ENCODE measurements around the gene B4GALT5. TPM values are rescaled to one million over a fixed set of nuclear protein-coding genes. Genes with fewer than 3 reads are reported as not detected.

Gene B4GALT5
- total and polyA plus RNA-seq, 2 donors (not counting 1 experiment from before 2014, with no cell fraction given): 21.0 to 28.0 TPM

GRCh38 chr20:49687595-49688567 is 25.8 kb downstream of the B4GALT5 start:
- Histone ChIP-seq H3K4me1 (ENCODE audit: control insufficient read depth, extremely low read depth, insufficient read depth, low read length) (peaks cover 7% of the 10 kb centered on the region), H4K20me1 (ENCODE audit: control insufficient read depth, extremely low read depth, insufficient read depth, low read length) (no peaks in the 10 kb centered on the region)

DNA sequence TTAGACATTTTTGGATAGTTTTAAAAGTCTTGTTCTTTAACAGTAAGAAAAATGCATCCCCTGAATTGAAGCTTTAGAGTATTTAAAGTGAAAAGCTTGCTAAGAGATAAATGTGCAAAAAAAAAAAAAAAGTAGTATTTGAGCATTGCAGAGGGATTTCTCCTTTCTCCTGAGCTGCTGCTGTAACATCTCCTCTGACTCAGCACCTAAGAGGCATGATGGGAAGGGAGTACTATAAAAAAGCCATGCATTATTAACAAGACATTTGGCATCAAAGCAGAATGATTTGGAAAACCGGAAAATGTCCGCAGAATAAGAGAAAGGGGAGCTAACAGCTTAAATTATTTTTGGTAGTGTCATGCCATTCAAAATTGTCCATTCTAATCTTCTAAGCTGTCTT is 27.9 kb downstream of the B4GALT5 start:
- no peak overlapping the region for H3K9ac ChIP-seq (ENCODE audit: insufficient read depth, low read length)
- no peaks in the 10 kb centered on the region for H3K27me3 ChIP-seq (ENCODE audit: control insufficient read depth, insufficient read depth, low read length)
- no peaks in the 10 kb centered on the region for H4K20me1 ChIP-seq (ENCODE audit: control insufficient read depth, extremely low read depth, insufficient read depth, low read length)
- no peaks in the 10 kb centered on the region for H3K36me3 ChIP-seq (ENCODE audit: control insufficient read depth, insufficient read depth, low read length)
- no peak overlapping the region for H3K27ac ChIP-seq (ENCODE audit: insufficient read depth, low read length)
- H3K9me3 ChIP-seq (ENCODE audit: control insufficient read depth, insufficient read depth, low read depth, low read length): no peaks in the 10 kb centered on the region
- H3K4me1 ChIP-seq (ENCODE audit: control insufficient read depth, extremely low read depth, insufficient read depth, low read length): peaks cover 7% of the 10 kb centered on the region
- no peak overlapping the region for H3K4me3 ChIP-seq (replicated peaks in 1 of 4; ENCODE audit: control extremely low read depth in 1 of 4, insufficient read depth in 1 of 4, low read depth in 3 of 4, low read length in 4 of 4)
- H2AFZ ChIP-seq (ENCODE audit: low read length): no peak overlapping the region
- no peak overlapping the region for H3K4me2 ChIP-seq (ENCODE audit: extremely low read depth, insufficient read depth, low read length)
- peak; percentile 68 to 75 for DNase-seq (ENCODE audit: low read depth in 2 of 2)
- TF ChIP-seq, protein P1, sequence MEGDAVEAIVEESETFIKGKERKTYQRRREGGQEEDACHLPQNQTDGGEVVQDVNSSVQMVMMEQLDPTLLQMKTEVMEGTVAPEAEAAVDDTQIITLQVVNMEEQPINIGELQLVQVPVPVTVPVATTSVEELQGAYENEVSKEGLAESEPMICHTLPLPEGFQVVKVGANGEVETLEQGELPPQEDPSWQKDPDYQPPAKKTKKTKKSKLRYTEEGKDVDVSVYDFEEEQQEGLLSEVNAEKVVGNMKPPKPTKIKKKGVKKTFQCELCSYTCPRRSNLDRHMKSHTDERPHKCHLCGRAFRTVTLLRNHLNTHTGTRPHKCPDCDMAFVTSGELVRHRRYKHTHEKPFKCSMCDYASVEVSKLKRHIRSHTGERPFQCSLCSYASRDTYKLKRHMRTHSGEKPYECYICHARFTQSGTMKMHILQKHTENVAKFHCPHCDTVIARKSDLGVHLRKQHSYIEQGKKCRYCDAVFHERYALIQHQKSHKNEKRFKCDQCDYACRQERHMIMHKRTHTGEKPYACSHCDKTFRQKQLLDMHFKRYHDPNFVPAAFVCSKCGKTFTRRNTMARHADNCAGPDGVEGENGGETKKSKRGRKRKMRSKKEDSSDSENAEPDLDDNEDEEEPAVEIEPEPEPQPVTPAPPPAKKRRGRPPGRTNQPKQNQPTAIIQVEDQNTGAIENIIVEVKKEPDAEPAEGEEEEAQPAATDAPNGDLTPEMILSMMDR (conservative IDR thresholded peaks at IDR 0.05 in 1 of 2, IDR thresholded peaks at IDR 0.05 in 1 of 2; ENCODE audit: low read depth in 1 of 2, low read length in 2 of 2): no peak
- H3K79me2 ChIP-seq (ENCODE audit: control insufficient read depth, insufficient read depth, low read length): peaks cover 26% of the 10 kb centered on the region

More at GRCh38 chr20:49687595-49688567, 25.8 kb downstream of the B4GALT5 start:
- Histone ChIP-seq H3K4me3 (replicated peaks in 1 of 4; ENCODE audit: control extremely low read depth in 1 of 4, insufficient read depth in 1 of 4, low read depth in 3 of 4, low read length in 4 of 4) (no peak overlapping the region), H3K27me3 (ENCODE audit: control insufficient read depth, insufficient read depth, low read length) (no peaks in the 10 kb centered on the region), H3K4me2 (ENCODE audit: extremely low read depth, insufficient read depth, low read length) (no peak overlapping the region), H2AFZ (ENCODE audit: low read length) (no peak overlapping the region), H3K27ac (ENCODE audit: insufficient read depth, low read length) (no peak overlapping the region), H3K9ac (ENCODE audit: insufficient read depth, low read length) (no peak overlapping the region), H3K79me2 (ENCODE audit: control insufficient read depth, insufficient read depth, low read length) (peaks cover 21% of the 10 kb centered on the region), H3K36me3 (ENCODE audit: control insufficient read depth, insufficient read depth, low read length) (no peaks in the 10 kb centered on the region), H3K9me3 (ENCODE audit: control insufficient read depth, insufficient read depth, low read depth, low read length) (no peaks in the 10 kb centered on the region)
- TF ChIP-seq, protein P1 (conservative IDR thresholded peaks at IDR 0.05 in 1 of 2, IDR thresholded peaks at IDR 0.05 in 1 of 2; ENCODE audit: low read depth in 1 of 2, low read length in 2 of 2): no peak
- no peak for TF ChIP-seq EZH2 (IDR thresholded peaks at IDR 0.05; ENCODE audit: low read length, missing control alignments)
- DNase-seq (ENCODE audit: low read depth in 2 of 2): no peak

- Histone ChIP-seq H3K4me2 (ENCODE audit: extremely low read depth, insufficient read depth, low read length) (no peak overlapping the region), H3K27me3 (ENCODE audit: control insufficient read depth, insufficient read depth, low read length) (no peaks in the 10 kb centered on the region), H3K9ac (ENCODE audit: insufficient read depth, low read length) (no peak overlapping the region), H3K4me3 (replicated peaks in 1 of 4; ENCODE audit: control extremely low read depth in 1 of 4, insufficient read depth in 1 of 4, low read depth in 3 of 4, low read length in 4 of 4) (no peak overlapping the region), H3K27ac (ENCODE audit: insufficient read depth, low read length) (no peak overlapping the region), H3K36me3 (ENCODE audit: control insufficient read depth, insufficient read depth, low read length) (no peaks in the 10 kb centered on the region), H3K79me2 (ENCODE audit: control insufficient read depth, insufficient read depth, low read length) (peaks cover 26% of the 10 kb centered on the region), H3K9me3 (ENCODE audit: control insufficient read depth, insufficient read depth, low read depth, low read length) (no peaks in the 10 kb centered on the region), H3K4me1 (ENCODE audit: control insufficient read depth, extremely low read depth, insufficient read depth, low read length) (peaks cover 7% of the 10 kb centered on the region), H2AFZ (ENCODE audit: low read length) (no peak overlapping the region), H4K20me1 (ENCODE audit: control insufficient read depth, extremely low read depth, insufficient read depth, low read length) (no peaks in the 10 kb centered on the region)
- no peak for DNase-seq (ENCODE audit: low read depth in 2 of 2)
- TF ChIP-seq EZH2 (IDR thresholded peaks at IDR 0.05; ENCODE audit: low read length, missing control alignments): no peak
- TF ChIP-seq, protein P1 (conservative IDR thresholded peaks at IDR 0.05 in 1 of 2, IDR thresholded peaks at IDR 0.05 in 1 of 2; ENCODE audit: low read depth in 1 of 2, low read length in 2 of 2): no peak
Observed at GRCh38 chr20:49685161-49685601, 28.5 kb downstream of the B4GALT5 start.

Data from fibroblast of lung (primary cell).